DND-41 (cell line): ENCODE data around the gene DDX49.

ENCODE experiments used
- ATAC-seq: fragments of 200-7000 bp; cut with Tn5 transposase; 3 replicates; pipeline ENCODE4 v1.9.1; 2021; ENCODE audit warnings: low read depth; ENCODE audit not compliant: insufficient read depth
- DNase-seq: peaks from one replicate; pipeline ENCODE4 v3.0.0-alpha.2; 2020
- H2AFZ ChIP-seq: 2 replicates; pipeline ENCODE4 v1.6.0; 2012; ENCODE audit warnings: low read depth, low read length
- H3K27ac ChIP-seq: 2 replicates; pipeline ENCODE4 v1.5.1; 2012; ENCODE audit warnings: low read length, inconsistent platforms
- H3K27me3 ChIP-seq: fragments of 200-600 bp; sonication (generic); 2 replicates; pipeline ENCODE4 v1.6.0; 2012; ENCODE audit warnings: low read length, mild to moderate bottlenecking, inconsistent platforms; ENCODE audit not compliant: insufficient read depth, poor library complexity
- H3K36me3 ChIP-seq: 2 replicates; pipeline ENCODE4 v1.5.1; 2012; ENCODE audit warnings: low read length, inconsistent platforms; ENCODE audit not compliant: insufficient read depth
- H3K4me1 ChIP-seq: 2 replicates; pipeline ENCODE4 v1.5.1; 2012; ENCODE audit warnings: mild to moderate bottlenecking, low read length; ENCODE audit not compliant: insufficient read depth
- H3K4me2 ChIP-seq: 2 replicates; pipeline ENCODE4 v1.6.0; 2012; ENCODE audit warnings: mild to moderate bottlenecking, moderate library complexity, low read length, inconsistent platforms; ENCODE audit not compliant: insufficient read depth
- H3K4me3 ChIP-seq, 2 experiments: fragments of 200-600 bp in 1 of 2; shearing (Covaris generic) in 1 of 2; 2 replicates each; pipeline ENCODE4 v1.5.1; 2012 to 2016; ENCODE audit warnings: inconsistent platforms in 2 of 2, low read length in 2 of 2, mild to moderate bottlenecking in 2 of 2, low read depth in 1 of 2, moderate library complexity in 1 of 2
- H3K79me2 ChIP-seq: 2 replicates; pipeline ENCODE4 v1.6.0; 2012; ENCODE audit warnings: low read length, inconsistent platforms; ENCODE audit not compliant: insufficient read depth
- H3K9ac ChIP-seq: 2 replicates; pipeline ENCODE4 v1.6.0; 2012; ENCODE audit warnings: low read depth, mild to moderate bottlenecking, inconsistent platforms, low read length, moderate library complexity
- H3K9me3 ChIP-seq: 2 replicates; pipeline ENCODE4 v1.5.1; 2012; ENCODE audit warnings: low read length, moderate library complexity, mild to moderate bottlenecking, inconsistent platforms; ENCODE audit not compliant: insufficient read depth, severe bottlenecking
- H4K20me1 ChIP-seq: 2 replicates; pipeline ENCODE4 v1.6.0; 2012; ENCODE audit warnings: low read length; ENCODE audit not compliant: insufficient read depth
- EZH2 ChIP-seq: IDR thresholded peaks from 3 replicates; pipeline ENCODE4 v1.6.1; 2012; ENCODE audit warnings: borderline replicate concordance, low read depth, mild to moderate bottlenecking, moderate library complexity, low read length, inconsistent platforms; ENCODE audit not compliant: severe bottlenecking
- TF ChIP-seq, protein P1 (sequence below): IDR thresholded peaks from 2 replicates; pipeline ENCODE4 v1.5.1; 2012; ENCODE audit warnings: borderline replicate concordance, low read length, moderate library complexity, mild to moderate bottlenecking; ENCODE audit not compliant: poor library complexity, severe bottlenecking; ENCODE audit errors: extremely low read depth

Gene DDX49

DNA sequence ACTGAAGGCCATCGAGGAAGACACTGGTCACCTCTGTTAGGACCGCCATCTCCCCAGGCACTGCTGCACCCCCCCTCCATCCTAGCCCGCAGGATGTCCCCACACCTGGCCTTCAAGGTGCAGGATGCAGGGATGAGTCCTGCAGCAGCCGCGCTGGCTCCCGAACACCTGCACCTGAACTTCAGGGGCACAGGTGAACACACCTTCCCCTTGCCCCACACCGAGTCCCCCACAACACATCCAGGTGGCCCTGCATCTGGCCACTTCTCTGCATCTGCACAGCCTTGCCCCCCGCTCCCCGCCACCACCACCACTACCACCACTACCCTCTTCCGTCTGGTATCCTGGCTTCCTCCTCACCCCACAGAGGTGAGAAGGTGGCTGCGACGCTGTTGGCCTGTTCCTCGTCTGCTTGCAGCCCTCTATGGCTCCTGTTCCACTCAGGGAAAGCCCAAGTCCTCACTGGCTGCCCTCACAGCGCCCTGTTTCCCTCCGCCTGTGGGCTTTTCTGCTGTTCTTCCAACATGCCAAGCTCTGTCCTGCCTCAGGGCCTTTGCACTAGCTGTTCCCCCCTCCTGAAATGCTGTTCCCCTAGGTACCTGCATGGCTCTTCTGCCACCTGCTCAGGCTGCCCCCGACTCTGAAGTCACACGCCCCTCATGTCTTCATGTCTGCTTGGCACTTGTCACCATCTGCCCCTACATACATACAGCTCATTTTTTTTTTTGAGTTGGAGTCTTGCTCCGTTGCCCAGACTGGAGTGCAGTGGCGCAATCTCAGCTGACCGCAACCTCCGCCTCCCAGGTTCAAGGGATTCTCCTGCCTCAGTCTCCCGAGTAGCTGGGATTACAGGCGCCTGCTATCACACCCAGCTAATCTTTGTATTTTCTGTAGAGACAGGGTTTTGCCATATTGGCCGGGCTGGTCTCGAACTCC, 22.2 kb upstream of the DDX49 start:
- Histone ChIP-seq H3K9me3 (no peaks in the 10 kb centered on the region), H3K9ac (no peak overlapping the region), H3K27ac (no peak overlapping the region), H3K4me3 (no peak overlapping the region), H4K20me1 (peaks cover 12% of the 10 kb centered on the region; the same call in 1 of the 2 replicates), H2AFZ (no peak overlapping the region), H3K36me3 (peaks cover 28% of the 10 kb centered on the region), H3K79me2 (no peaks in the 10 kb centered on the region), H3K27me3 (no peaks in the 10 kb centered on the region), H3K4me2 (no peak overlapping the region), H3K4me1 (no peaks in the 10 kb centered on the region)
- TF ChIP-seq, protein P1, sequence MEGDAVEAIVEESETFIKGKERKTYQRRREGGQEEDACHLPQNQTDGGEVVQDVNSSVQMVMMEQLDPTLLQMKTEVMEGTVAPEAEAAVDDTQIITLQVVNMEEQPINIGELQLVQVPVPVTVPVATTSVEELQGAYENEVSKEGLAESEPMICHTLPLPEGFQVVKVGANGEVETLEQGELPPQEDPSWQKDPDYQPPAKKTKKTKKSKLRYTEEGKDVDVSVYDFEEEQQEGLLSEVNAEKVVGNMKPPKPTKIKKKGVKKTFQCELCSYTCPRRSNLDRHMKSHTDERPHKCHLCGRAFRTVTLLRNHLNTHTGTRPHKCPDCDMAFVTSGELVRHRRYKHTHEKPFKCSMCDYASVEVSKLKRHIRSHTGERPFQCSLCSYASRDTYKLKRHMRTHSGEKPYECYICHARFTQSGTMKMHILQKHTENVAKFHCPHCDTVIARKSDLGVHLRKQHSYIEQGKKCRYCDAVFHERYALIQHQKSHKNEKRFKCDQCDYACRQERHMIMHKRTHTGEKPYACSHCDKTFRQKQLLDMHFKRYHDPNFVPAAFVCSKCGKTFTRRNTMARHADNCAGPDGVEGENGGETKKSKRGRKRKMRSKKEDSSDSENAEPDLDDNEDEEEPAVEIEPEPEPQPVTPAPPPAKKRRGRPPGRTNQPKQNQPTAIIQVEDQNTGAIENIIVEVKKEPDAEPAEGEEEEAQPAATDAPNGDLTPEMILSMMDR, result no peak
- TF ChIP-seq EZH2, result no peak
- DNase-seq (no peak), ATAC-seq (no peak)

DNA sequence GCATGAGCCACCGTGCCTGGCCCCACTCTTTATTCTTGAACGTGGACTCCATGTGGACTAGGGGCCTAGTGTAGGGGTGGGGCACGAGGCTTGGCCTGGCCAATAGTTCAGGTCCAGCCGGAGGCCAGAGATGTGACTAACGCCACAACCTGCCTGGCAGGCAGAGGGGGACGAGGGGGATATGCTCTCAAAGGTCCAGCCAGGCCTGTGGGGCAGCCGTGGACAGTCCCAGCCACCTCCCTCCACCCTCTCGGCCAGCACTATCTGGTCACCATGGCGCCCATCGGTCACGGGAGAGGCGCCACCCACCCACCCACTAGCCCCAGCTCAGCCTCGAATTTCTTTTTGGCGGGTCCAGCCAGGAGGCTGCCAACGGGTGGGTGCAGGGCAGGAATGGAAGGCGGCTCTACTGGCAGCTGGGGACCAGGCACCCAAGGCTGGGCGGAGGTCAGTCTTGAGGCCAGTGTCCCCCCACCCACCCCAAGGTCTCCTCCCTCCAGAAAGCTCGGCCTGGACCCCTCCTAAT, 21.4 kb upstream of the DDX49 start:
- Histone ChIP-seq H3K4me2 (no peak overlapping the region), H3K79me2 (no peaks in the 10 kb centered on the region), H3K36me3 (peaks cover 34% of the 10 kb centered on the region), H2AFZ (no peak overlapping the region), H3K27me3 (no peaks in the 10 kb centered on the region), H3K9ac (no peak overlapping the region), H3K27ac (no peak overlapping the region), H3K4me1 (no peaks in the 10 kb centered on the region), H3K4me3 (no peak overlapping the region), H3K9me3 (no peaks in the 10 kb centered on the region), H4K20me1 (peaks cover 12% of the 10 kb centered on the region; the same call in 1 of the 2 replicates)
- ATAC-seq, result no peak
- no peak for DNase-seq
- TF ChIP-seq EZH2, result no peak
- TF ChIP-seq, protein P1, result no peak

DNA sequence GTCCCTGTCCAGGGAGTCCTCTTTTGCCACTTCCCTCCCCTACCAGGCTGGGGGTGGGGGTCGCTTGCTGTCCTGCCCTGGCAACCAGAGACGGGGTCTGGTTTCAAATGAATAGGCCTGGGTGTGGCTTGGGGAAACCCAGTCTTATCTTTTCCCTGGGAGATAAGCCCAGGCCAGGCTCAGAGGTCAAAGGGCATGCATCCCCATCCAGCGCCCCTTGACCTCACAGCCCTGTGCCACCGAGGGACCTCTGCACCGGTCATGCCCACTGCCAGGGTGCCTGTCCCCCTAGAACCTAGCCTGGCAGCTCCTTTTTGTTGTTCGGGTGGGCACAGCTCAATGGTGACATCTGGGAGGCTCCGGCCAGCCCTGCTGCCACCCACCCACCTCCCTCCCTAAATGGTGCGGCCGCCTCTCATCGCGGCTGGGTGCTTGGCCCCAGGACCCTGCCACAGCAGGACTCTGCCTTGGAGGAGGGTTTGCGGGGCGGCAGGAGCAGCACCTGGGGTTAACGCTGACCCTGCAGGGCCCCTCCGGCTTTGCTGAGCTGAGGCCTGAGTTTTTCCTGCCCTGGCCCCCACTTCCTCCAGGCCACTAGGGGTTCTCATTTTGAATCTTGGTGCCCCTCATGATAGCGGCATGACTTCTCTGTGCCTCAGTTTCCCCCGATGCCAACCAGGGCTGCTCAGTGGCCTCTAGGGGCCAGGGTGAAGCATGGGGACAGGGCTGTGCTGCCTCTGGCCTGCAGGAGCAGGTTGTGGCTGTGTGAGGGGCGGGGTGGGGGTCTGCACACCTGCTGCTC, 20.7 kb upstream of the DDX49 start:
- TF ChIP-seq, protein P1, result no peak
- no peak for TF ChIP-seq EZH2
- Histone ChIP-seq H2AFZ (no peak overlapping the region), H3K4me3 (no peak overlapping the region), H3K79me2 (no peaks in the 10 kb centered on the region), H3K9ac (no peak overlapping the region), H3K27ac (no peak overlapping the region), H3K9me3 (no peaks in the 10 kb centered on the region), H3K4me1 (no peaks in the 10 kb centered on the region), H3K27me3 (no peaks in the 10 kb centered on the region), H4K20me1 (peaks cover 12% of the 10 kb centered on the region; the same call in 1 of the 2 replicates), H3K36me3 (peaks cover 40% of the 10 kb centered on the region), H3K4me2 (no peak overlapping the region)
- no peak for DNase-seq
- ATAC-seq, result no peak; the same call in 2 of the 3 replicates
